Measurements from ENCODE around the gene TNFRSF13B.

DNA sequence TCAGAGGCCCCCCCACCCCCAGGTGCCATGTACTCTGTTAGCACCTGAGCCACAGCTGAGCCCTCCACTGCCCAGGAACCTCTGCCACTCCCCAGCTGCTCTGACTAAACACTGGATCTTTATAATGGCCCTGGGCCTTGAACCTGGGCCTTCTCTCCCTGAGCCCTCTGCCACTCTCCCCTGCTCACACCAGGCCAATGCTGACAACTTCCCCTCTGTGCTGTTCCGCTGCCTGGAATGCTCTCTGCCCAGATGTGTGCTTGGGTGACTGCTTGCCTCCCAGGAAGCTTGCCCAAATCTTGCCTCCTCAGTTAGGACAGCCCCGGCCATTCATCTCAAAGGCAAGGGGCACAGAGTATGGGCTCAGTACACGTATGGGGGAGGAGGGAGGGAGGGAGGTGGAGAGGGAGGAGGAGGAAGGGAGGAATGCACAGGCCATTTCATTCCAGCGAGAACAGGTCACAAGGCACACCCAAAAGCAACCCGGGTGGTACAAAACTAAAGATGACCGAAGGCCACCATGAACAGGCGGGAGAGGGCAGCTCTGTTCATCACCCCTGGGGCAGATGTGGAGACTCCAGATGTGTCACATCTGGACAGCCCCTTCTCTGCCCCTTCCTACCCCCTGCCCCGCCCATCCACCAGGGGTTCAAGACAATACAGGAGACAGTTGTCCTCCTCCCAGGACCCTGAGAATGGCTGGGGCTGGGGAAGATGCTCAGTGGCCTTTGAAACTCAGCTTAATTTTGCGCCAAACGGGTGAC lies 15.3 kb upstream of the TNFRSF13B start:
- no peak for TF ChIP-seq CTCF (IDR thresholded peaks at IDR 0.05)
- no peak for TF ChIP-seq ZFX (IDR thresholded peaks at IDR 0.05; ENCODE audit: borderline replicate concordance)

Data from 22Rv1 (cell line).